Karpas-422 (cell line): ENCODE data around the gene TRAF5. TPM values are rescaled to one million over a fixed set of nuclear protein-coding genes. Genes with fewer than 3 reads are reported as not detected.

Experiments
- DNase-seq: peaks from one replicate; pipeline ENCODE4 v3.0.0-alpha.2; 2015
- H2AFZ ChIP-seq: fragments of 200-600 bp; sonication (generic); 2 replicates; pipeline ENCODE4 v1.6.1; 2014; ENCODE audit warnings: antibody characterized with exemption, low read length, mixed read lengths
- H3K27ac ChIP-seq: fragments of 200-600 bp; sonication (generic); 2 replicates; pipeline ENCODE4 v1.5.1; 2014; ENCODE audit warnings: mild to moderate bottlenecking, low read length, moderate library complexity
- H3K27me3 ChIP-seq: fragments of 200-600 bp; sonication (generic); 2 replicates; pipeline ENCODE4 v1.6.1; 2014; ENCODE audit warnings: low read length, mixed read lengths
- H3K36me3 ChIP-seq: fragments of 200-600 bp; sonication (generic); 2 replicates; pipeline ENCODE4 v1.6.1; 2014; ENCODE audit warnings: low read length, mixed read lengths; ENCODE audit not compliant: insufficient read depth
- H3K4me1 ChIP-seq: fragments of 200-600 bp; sonication (generic); 2 replicates; pipeline ENCODE4 v1.6.1; 2014; ENCODE audit warnings: mild to moderate bottlenecking, low read length, mixed read lengths
- H3K4me2 ChIP-seq: fragments of 200-600 bp; sonication (generic); 2 replicates; pipeline ENCODE4 v1.6.1; 2014; ENCODE audit warnings: low read length, low read depth, mild to moderate bottlenecking; ENCODE audit not compliant: poor library complexity, severe bottlenecking
- H3K4me3 ChIP-seq: fragments of 200-600 bp; sonication (generic); 2 replicates; pipeline ENCODE4 v1.5.1; 2014; ENCODE audit warnings: mild to moderate bottlenecking, antibody characterized with exemption, low read length, mixed read lengths
- H3K79me2 ChIP-seq: fragments of 200-600 bp; sonication (generic); 2 replicates; pipeline ENCODE4 v1.6.1; 2014; ENCODE audit warnings: mild to moderate bottlenecking, low read length, mixed read lengths
- H3K9ac ChIP-seq: fragments of 200-600 bp; sonication (generic); 2 replicates; pipeline ENCODE4 v1.6.0; 2014; ENCODE audit warnings: low read length
- H3K9me2 ChIP-seq: fragments of 200-600 bp; sonication (generic), shearing (Covaris generic); replicated peaks from 2 replicates; pipeline ENCODE4 v1.6.0; 2014; ENCODE audit warnings: mild to moderate bottlenecking, low read length, moderate library complexity; ENCODE audit not compliant: insufficient read depth
- H3K9me3 ChIP-seq: fragments of 300-700, 200-600 bp; sonication (generic); 2 replicates; pipeline ENCODE4 v1.6.1; 2014; ENCODE audit warnings: low read length, mixed read lengths
- H4K20me1 ChIP-seq: fragments of 200-600 bp; sonication (generic); 2 replicates; pipeline ENCODE4 v1.6.1; 2014; ENCODE audit warnings: mild to moderate bottlenecking, antibody characterized with exemption, low read length, low read depth; ENCODE audit not compliant: insufficient read depth
- total RNA-seq: library from RNA; depleted of rRNA; stranded (reverse); fragments of >200 nt; shearing (Covaris generic); gene quantifications from 2 replicates; pipeline ENCODE4 v1.2.3, GENCODE V29; 2014; ENCODE audit warnings: low replicate concordance

TRAF5 gene
- total RNA-seq, 1 experiment from 2014 or later = 39.7 TPM

DNA sequence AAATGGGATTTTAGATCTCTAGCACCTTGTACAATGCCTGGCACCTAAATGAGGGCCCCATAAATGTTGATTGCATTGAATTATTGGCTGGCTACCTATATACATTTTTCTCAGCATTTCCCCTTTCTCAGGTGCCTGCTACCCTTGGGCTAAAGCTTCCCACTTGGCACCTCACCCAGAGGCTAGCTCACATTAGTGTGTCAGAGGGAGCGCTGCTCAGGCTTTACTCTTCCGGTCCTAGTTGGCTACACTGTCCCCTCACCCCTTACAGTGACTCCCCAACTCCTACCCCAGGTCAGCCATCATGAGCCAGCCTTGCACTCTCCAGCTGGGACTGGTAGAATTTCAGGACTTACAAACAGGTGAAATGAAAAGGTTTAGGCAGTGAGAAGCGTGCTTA is 9.5 kb downstream of the TRAF5 start:
- no peak for DNase-seq

DNA sequence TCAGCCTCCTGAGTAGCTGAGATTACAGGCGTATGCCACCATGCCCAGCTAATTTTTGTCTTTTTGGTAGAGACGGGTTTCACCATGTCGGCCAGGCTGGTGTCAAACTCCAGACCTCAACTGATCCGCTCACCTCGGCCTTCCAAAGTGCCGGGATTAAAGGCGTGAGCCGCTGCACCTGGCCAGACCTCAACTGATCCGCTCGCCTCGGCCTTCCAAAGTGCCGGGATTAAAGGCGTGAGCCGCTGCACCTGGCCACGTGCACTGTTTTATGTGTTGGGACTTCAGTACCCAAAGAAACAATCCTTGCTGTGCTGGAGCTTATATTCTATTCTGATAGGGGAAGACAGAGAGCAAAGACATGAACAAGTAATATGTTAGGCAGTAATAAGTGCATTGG is 10.1 kb downstream of the TRAF5 start:
- Histone ChIP-seq H3K9me2 (no peaks in the 10 kb centered on the region), H3K4me2 (no peak overlapping the region), H3K9ac (no peak overlapping the region), H3K9me3 (no peaks in the 10 kb centered on the region), H2AFZ (no peak overlapping the region), H3K79me2 (peaks cover 59% of the 10 kb centered on the region), H3K27ac (no peak overlapping the region), H3K27me3 (no peaks in the 10 kb centered on the region), H3K36me3 (no peaks in the 10 kb centered on the region), H4K20me1 (no peaks in the 10 kb centered on the region), H3K4me1 (peaks cover 31% of the 10 kb centered on the region), H3K4me3 (no peak overlapping the region)
- no peak for DNase-seq

More for the DNA sequence above, 9.5 kb downstream of the TRAF5 start:
- Histone ChIP-seq H3K4me2 (peak overlapping the region; percentile 20), H3K9ac (peak overlapping the region; percentile 2; the same call in 1 of the 2 replicates), H3K27me3 (no peaks in the 10 kb centered on the region), H3K4me3 (no peak overlapping the region), H3K27ac (peak overlapping the region; percentile 31; the same call in 1 of the 2 replicates), H3K79me2 (peaks cover 56% of the 10 kb centered on the region; the same call in 1 of the 2 replicates), H3K4me1 (peaks cover 34% of the 10 kb centered on the region), H3K9me2 (no peaks in the 10 kb centered on the region), H3K36me3 (no peaks in the 10 kb centered on the region), H2AFZ (no peak overlapping the region), H3K9me3 (no peaks in the 10 kb centered on the region), H4K20me1 (no peaks in the 10 kb centered on the region)

GRCh38 chr1:211337430-211338223 is 11.0 kb downstream of the TRAF5 start:
- H3K27ac ChIP-seq = no peak overlapping the region
- H3K9ac ChIP-seq = no peak overlapping the region
- DNase-seq = no peak
- H3K27me3 ChIP-seq = no peaks in the 10 kb centered on the region
- no peak overlapping the region for H3K4me3 ChIP-seq
- no peaks in the 10 kb centered on the region for H3K9me3 ChIP-seq
- H3K79me2 ChIP-seq = peaks cover 58% of the 10 kb centered on the region
- H3K4me1 ChIP-seq = peaks cover 22% of the 10 kb centered on the region
- no peaks in the 10 kb centered on the region for H4K20me1 ChIP-seq
- no peak overlapping the region for H2AFZ ChIP-seq
- no peaks in the 10 kb centered on the region for H3K9me2 ChIP-seq
- no peaks in the 10 kb centered on the region for H3K36me3 ChIP-seq
- H3K4me2 ChIP-seq = no peak overlapping the region

DNA sequence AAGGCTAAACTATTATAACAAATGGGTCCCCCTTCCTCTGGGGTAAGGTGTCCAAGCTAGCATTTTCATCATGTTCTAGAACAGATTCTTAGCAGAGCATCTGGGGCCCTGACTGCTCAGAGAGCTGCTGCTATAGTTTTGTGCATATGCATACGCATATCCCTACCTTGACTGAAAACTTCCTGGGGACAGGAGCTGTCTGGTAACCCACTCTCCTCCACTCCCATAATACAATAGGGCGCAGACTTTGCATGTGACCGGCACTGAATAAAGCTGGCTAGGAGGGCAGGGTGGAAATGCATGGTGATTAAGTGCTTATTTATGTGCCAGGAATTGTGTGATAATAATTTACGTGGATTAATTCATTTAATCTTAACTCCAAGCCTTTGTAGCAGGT is 11.6 kb downstream of the TRAF5 start:
- H3K27ac ChIP-seq = no peak overlapping the region
- no peaks in the 10 kb centered on the region for H3K36me3 ChIP-seq
- DNase-seq = no peak
- H2AFZ ChIP-seq = no peak overlapping the region
- no peak overlapping the region for H3K4me3 ChIP-seq
- H3K9me3 ChIP-seq = no peaks in the 10 kb centered on the region
- no peaks in the 10 kb centered on the region for H3K27me3 ChIP-seq
- peaks cover 18% of the 10 kb centered on the region for H3K4me1 ChIP-seq
- H3K9ac ChIP-seq = no peak overlapping the region
- no peaks in the 10 kb centered on the region for H4K20me1 ChIP-seq
- no peaks in the 10 kb centered on the region for H3K9me2 ChIP-seq
- H3K79me2 ChIP-seq = peaks cover 59% of the 10 kb centered on the region
- H3K4me2 ChIP-seq = no peak overlapping the region

- H3K79me2 ChIP-seq = peaks cover 56% of the 10 kb centered on the region
- no peak overlapping the region for H2AFZ ChIP-seq
- peaks cover 18% of the 10 kb centered on the region for H3K4me1 ChIP-seq
- H3K9me2 ChIP-seq = no peaks in the 10 kb centered on the region
- H4K20me1 ChIP-seq = no peaks in the 10 kb centered on the region
- no peaks in the 10 kb centered on the region for H3K36me3 ChIP-seq
- H3K4me2 ChIP-seq = no peak overlapping the region
- no peak overlapping the region for H3K4me3 ChIP-seq
- H3K27me3 ChIP-seq = no peaks in the 10 kb centered on the region
- DNase-seq = no peak
- H3K9ac ChIP-seq = no peak overlapping the region
- H3K27ac ChIP-seq = no peak overlapping the region
- no peaks in the 10 kb centered on the region for H3K9me3 ChIP-seq
Measured at GRCh38 chr1:211339631-211340041, 13.0 kb downstream of the TRAF5 start.

DNA sequence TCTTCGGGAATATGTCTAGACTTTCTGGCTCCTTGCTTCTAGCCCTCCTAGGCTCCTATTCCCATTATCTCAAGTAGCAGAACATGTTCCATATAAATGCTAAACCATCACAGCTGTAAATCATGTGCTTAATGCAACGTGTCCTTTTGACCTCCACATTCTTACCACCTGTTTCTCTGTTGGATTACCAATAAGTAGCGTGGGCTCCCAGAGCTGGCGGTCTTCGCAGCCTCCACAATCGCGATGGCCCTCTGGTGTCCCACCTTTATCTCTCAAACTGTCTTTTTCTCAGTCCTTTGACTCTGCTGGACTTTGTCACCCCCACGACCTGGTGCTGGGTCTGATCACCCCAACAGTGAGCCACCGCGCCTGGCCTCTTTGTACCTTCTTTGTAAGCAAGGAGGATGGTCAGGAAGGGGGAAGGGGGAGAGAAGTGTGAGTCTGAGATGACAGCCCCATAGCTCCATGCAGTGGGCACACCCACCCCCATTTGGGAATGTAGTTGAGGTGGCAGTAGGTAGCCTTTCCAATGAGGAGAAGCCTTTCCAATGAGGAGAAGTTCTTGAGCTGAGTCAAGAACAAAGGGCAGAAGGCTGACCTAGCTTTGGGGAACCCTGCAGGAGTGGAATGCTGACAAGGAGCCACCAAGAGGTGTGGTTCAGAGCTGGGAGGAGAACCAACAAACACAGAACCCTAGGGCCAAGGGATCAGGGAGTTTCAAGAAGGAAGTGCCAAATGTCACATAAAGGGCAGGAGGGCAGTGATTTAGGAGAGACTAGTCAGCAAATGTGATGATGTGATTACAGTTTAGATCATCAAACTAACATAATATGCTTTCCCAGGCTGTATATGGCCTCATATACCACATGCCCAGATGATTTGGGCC is 14.2 kb downstream of the TRAF5 start:
- no peaks in the 10 kb centered on the region for H3K36me3 ChIP-seq
- H3K9me3 ChIP-seq = no peaks in the 10 kb centered on the region
- H4K20me1 ChIP-seq = no peaks in the 10 kb centered on the region
- no peak overlapping the region for H3K4me3 ChIP-seq
- no peak for DNase-seq
- no peak overlapping the region for H3K4me2 ChIP-seq
- H2AFZ ChIP-seq = no peak overlapping the region
- H3K79me2 ChIP-seq = peaks cover 53% of the 10 kb centered on the region
- H3K27ac ChIP-seq = no peak overlapping the region
- no peaks in the 10 kb centered on the region for H3K27me3 ChIP-seq
- H3K4me1 ChIP-seq = peaks cover 12% of the 10 kb centered on the region
- no peak overlapping the region for H3K9ac ChIP-seq
- H3K9me2 ChIP-seq = no peaks in the 10 kb centered on the region

DNA sequence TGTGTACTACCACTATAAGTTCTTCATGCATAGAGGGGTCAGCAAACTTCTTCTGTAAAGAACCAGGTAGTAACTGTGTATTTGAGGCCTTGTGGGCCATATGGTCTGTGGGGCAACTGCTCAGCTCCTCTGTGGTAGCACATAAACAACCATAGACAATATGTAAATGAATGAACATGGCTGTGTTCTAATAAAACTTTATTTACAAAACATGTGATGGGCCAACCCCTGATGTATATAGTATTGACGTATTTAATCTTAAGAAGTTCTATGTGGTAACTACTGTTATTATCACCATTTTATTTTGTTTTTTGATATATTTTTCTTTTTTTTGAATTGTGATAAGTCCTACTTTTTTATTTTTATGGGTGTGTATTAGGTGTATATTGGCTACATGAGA is 15.4 kb downstream of the TRAF5 start:
- no peak overlapping the region for H2AFZ ChIP-seq
- H3K4me1 ChIP-seq = peaks cover 6% of the 10 kb centered on the region
- H3K4me3 ChIP-seq = no peak overlapping the region
- no peaks in the 10 kb centered on the region for H3K27me3 ChIP-seq
- no peaks in the 10 kb centered on the region for H4K20me1 ChIP-seq
- no peak overlapping the region for H3K4me2 ChIP-seq
- H3K9ac ChIP-seq = no peak overlapping the region
- H3K36me3 ChIP-seq = no peaks in the 10 kb centered on the region
- no peak for DNase-seq
- H3K9me2 ChIP-seq = no peaks in the 10 kb centered on the region
- H3K79me2 ChIP-seq = peaks cover 48% of the 10 kb centered on the region
- no peaks in the 10 kb centered on the region for H3K9me3 ChIP-seq
- H3K27ac ChIP-seq = no peak overlapping the region

DNA sequence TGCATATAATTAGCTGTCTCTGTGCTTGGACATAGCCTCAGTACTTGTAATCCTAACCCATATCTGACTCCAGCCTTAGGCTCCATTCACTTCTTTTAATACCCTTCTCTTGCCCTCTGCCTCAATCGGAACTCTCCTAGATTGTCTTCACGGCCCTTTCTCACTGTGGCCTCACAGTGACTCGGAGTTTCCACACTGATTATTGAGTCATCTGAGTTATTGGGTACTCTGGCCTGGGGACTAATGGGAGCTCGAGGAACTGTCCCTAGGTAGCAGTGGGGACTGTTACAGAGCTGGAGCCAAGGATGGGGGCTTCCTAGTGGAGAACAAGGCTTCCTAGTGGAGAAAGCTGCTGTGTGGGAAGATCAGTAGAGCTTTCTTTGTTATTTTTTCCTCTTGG is 17.0 kb downstream of the TRAF5 start:
- Histone ChIP-seq H3K36me3 (no peaks in the 10 kb centered on the region), H3K9me2 (no peaks in the 10 kb centered on the region), H2AFZ (no peak overlapping the region), H3K27ac (no peak overlapping the region), H4K20me1 (no peaks in the 10 kb centered on the region), H3K4me1 (peaks cover 6% of the 10 kb centered on the region), H3K9ac (no peak overlapping the region), H3K9me3 (no peaks in the 10 kb centered on the region), H3K79me2 (peaks cover 47% of the 10 kb centered on the region), H3K4me2 (no peak overlapping the region), H3K27me3 (no peaks in the 10 kb centered on the region), H3K4me3 (no peak overlapping the region)
- no peak for DNase-seq
